GM19452 (cell line): Measurements from ENCODE around the gene CYP2C9.

Source experiments
- ATAC-seq: cut with Tn5 transposase; IDR thresholded peaks from one replicate; pipeline ENCODE4 v1.9.1; 2021; ENCODE audit not compliant: unreplicated experiment

Gene CYP2C9

DNA sequence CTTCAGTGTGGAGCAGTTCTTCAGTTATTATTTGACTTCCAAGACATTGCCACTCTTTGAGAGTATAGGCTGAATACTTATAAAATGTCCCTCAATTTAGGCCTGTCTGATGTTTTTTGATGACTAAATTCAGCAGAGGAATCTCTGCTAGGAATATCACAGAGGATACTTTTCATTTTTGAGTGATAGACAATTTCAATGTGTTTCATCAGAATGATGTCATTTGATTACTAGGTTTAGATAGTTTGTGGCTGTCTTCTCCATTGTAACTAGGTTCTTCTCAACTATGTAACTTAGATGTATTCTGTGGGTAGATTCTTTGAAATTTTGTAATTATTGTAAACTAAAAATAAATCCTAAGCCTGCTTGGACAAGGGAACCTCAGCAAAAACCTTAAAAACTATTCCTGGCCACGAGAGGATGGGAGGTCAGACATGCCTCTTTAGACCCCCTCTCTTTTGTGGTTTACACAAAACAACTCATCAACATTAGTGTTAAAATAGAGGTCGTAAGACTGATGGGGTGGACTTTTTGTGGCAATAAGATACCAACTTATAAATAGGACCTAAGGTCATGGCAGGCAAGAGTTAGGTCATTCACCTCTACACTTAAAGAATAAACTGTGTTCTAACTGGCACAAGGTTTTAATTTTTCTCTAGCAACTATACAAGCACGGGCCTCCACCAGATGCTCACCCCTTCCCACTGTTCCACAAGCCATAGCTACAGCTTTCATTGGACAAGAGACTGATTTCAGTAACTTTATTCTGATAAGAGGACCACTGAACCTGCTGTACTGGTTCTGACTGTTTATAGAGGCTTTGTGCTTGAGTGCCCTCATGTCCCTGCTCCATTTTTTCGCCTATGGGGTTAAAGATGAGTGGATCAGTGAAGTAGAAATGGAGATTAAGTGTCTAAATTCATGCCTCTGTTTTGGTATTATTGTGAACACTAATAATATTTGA lies 97.2 kb downstream of the CYP2C9 start:
- no peak for ATAC-seq

DNA sequence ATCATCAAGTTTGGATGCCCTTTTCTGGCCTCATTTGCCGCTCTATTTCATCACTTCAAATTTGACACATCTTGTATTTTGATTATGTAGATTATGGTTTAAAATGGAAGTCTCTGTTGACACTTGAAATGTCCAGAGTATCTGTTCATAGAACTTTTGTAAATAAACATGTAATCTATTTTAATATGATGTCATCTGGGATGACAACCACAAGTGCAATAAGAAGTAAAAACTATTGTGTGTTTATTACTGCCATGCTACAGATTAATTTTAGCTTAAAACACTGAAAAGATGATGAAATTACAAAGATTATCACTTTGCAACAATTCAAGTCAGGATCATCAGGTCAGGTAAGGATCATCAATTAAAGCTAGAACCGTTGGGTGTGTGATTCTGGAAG lies 100.8 kb downstream of the CYP2C9 start:
- ATAC-seq: no peak
